Immature natural killer cell (primary cell): ENCODE measurements around the gene SIDT2. TPM values are rescaled to one million over a fixed set of nuclear protein-coding genes. Genes with fewer than 3 reads are reported as not detected.

Source experiments
- DNase-seq, 3 donors: peaks; one replicate each; pipeline ENCODE4 v3.0.0; 2022; ENCODE audit warnings: mixed read lengths in 1 of 3
- H3K27ac Mint-ChIP-seq, 6 donors: one replicate each; pipeline ENCODE4 v1.8.0; 2020; ENCODE audit warnings: mixed read lengths in 6 of 6, mild to moderate bottlenecking in 5 of 6, inconsistent platforms in 4 of 6, moderate library complexity in 3 of 6
- H3K27me3 Mint-ChIP-seq, 3 donors: one replicate each; pipeline ENCODE4 v1.8.0; 2020 to 2021; ENCODE audit warnings: low read depth in 3 of 3, mild to moderate bottlenecking in 3 of 3, mixed read lengths in 3 of 3, moderate library complexity in 3 of 3, inconsistent platforms in 1 of 3
- H3K36me3 Mint-ChIP-seq, 3 donors: one replicate each; pipeline ENCODE4 v1.8.0; 2020; ENCODE audit warnings: mixed read lengths in 3 of 3, inconsistent platforms in 2 of 3, mild to moderate bottlenecking in 2 of 3
- H3K4me1 Mint-ChIP-seq, 2 donors: one replicate each; pipeline ENCODE4 v1.8.0; 2020; ENCODE audit warnings: inconsistent platforms in 2 of 2, mild to moderate bottlenecking in 2 of 2, mixed read lengths in 2 of 2, moderate library complexity in 1 of 2
- H3K4me3 Mint-ChIP-seq, 5 donors: one replicate each; pipeline ENCODE4 v1.8.0; 2020; ENCODE audit warnings: mild to moderate bottlenecking in 5 of 5, mixed read lengths in 5 of 5, inconsistent platforms in 3 of 5, moderate library complexity in 3 of 5
- H3K9me3 Mint-ChIP-seq, 6 donors: one replicate each; pipeline ENCODE4 v1.8.0; 2020; ENCODE audit warnings: mild to moderate bottlenecking in 6 of 6, mixed read lengths in 6 of 6, inconsistent platforms in 4 of 6, moderate library complexity in 3 of 6
- polyA plus RNA-seq, 3 donors: library from polyadenylated mRNA; unstranded; fragments of 300-500 nt; fragmentation: Illumina TruSeq; gene quantifications; one replicate each; pipeline ENCODE4 v1.2.3, GENCODE V29; 2021

The SIDT2 gene
- polyA plus RNA-seq, 3 donors from 2014 or later, result 1.6 to 4.7 (median 1.7) TPM

- peaks cover 0 to 7% of the 10 kb centered on the region in 2 donors for H3K4me1 Mint-ChIP-seq
- no peaks in the 10 kb centered on the region for H3K9me3 Mint-ChIP-seq
- peaks cover 8 to 54% (median 18%) of the 10 kb centered on the region in 3 donors for H3K36me3 Mint-ChIP-seq
- no peak for DNase-seq
- H3K27ac Mint-ChIP-seq, result peak overlapping the region in 1 of 6 donors; percentile 46
- peaks cover 0 to 3% (median 0%) of the 10 kb centered on the region in 3 donors for H3K27me3 Mint-ChIP-seq
- H3K4me3 Mint-ChIP-seq, result no peak overlapping the region
Observed at GRCh38 chr11:117219995-117220394, 41.5 kb downstream of the SIDT2 start.

- H3K9me3 Mint-ChIP-seq, result no peaks in the 10 kb centered on the region
- H3K27ac Mint-ChIP-seq, result peak overlapping the region in 1 of 6 donors; percentile 5
- H3K36me3 Mint-ChIP-seq, result peaks cover 8 to 60% (median 18%) of the 10 kb centered on the region in 3 donors
- peaks cover 0 to 7% of the 10 kb centered on the region in 2 donors for H3K4me1 Mint-ChIP-seq
- no peak overlapping the region for H3K4me3 Mint-ChIP-seq
- DNase-seq, result no peak
- peaks cover 0 to 3% (median 0%) of the 10 kb centered on the region in 3 donors for H3K27me3 Mint-ChIP-seq
Observed at GRCh38 chr11:117220568-117220967, 42.0 kb downstream of the SIDT2 start.

- no peak for DNase-seq
- peaks cover 0 to 3% (median 0%) of the 10 kb centered on the region in 3 donors for H3K27me3 Mint-ChIP-seq
- no peaks in the 10 kb centered on the region for H3K9me3 Mint-ChIP-seq
- peaks cover 1 to 7% of the 10 kb centered on the region in 2 donors for H3K4me1 Mint-ChIP-seq
- H3K27ac Mint-ChIP-seq, result peak overlapping the region in 2 of 6 donors; percentile 29 to 59
- H3K36me3 Mint-ChIP-seq, result peaks cover 8 to 60% (median 18%) of the 10 kb centered on the region in 3 donors
- H3K4me3 Mint-ChIP-seq, result no peak overlapping the region
Observed at GRCh38 chr11:117220999-117221774, 42.6 kb downstream of the SIDT2 start.

- DNase-seq, result no peak
- Mint-ChIP-seq H3K27me3 (peaks cover 0 to 3% (median 0%) of the 10 kb centered on the region in 3 donors), H3K4me1 (peaks cover 9 to 13% of the 10 kb centered on the region in 2 donors), H3K27ac (peak overlapping the region in 2 of 6 donors; percentile 17 to 59), H3K4me3 (no peak overlapping the region), H3K36me3 (peaks cover 13 to 61% (median 23%) of the 10 kb centered on the region in 3 donors), H3K9me3 (no peaks in the 10 kb centered on the region)
Observed at GRCh38 chr11:117221775-117222517, 43.4 kb downstream of the SIDT2 start.

GRCh38 chr11:117222991-117223740, 44.6 kb downstream of the SIDT2 start:
- Mint-ChIP-seq H3K4me3 (no peak overlapping the region), H3K4me1 (peaks cover 16 to 17% of the 10 kb centered on the region in 2 donors), H3K9me3 (no peaks in the 10 kb centered on the region), H3K36me3 (peaks cover 15 to 58% (median 26%) of the 10 kb centered on the region in 3 donors), H3K27me3 (peaks cover 0 to 5% (median 0%) of the 10 kb centered on the region in 3 donors), H3K27ac (no peak overlapping the region)
- DNase-seq, result no peak

- no peaks in the 10 kb centered on the region for H3K9me3 Mint-ChIP-seq
- H3K27ac Mint-ChIP-seq, result peak overlapping the region in 2 of 6 donors; percentile 12 to 28
- H3K4me1 Mint-ChIP-seq, result peaks cover 23 to 24% of the 10 kb centered on the region in 2 donors
- H3K27me3 Mint-ChIP-seq, result peaks cover 0 to 5% (median 0%) of the 10 kb centered on the region in 3 donors
- no peak for DNase-seq
- H3K4me3 Mint-ChIP-seq, result no peak overlapping the region
- peaks cover 17 to 52% (median 27%) of the 10 kb centered on the region in 3 donors for H3K36me3 Mint-ChIP-seq
Observed at GRCh38 chr11:117223741-117224689, 45.5 kb downstream of the SIDT2 start.

GRCh38 chr11:117225553-117226170, 47.1 kb downstream of the SIDT2 start:
- H3K27ac Mint-ChIP-seq, result peak overlapping the region in 2 of 6 donors; percentile 48 to 84
- H3K9me3 Mint-ChIP-seq, result no peaks in the 10 kb centered on the region
- no peak for DNase-seq
- H3K36me3 Mint-ChIP-seq, result peaks cover 19 to 51% (median 23%) of the 10 kb centered on the region in 3 donors
- H3K4me1 Mint-ChIP-seq, result peaks cover 39 to 41% of the 10 kb centered on the region in 2 donors
- no peak overlapping the region for H3K4me3 Mint-ChIP-seq
- H3K27me3 Mint-ChIP-seq, result peaks cover 0 to 5% (median 5%) of the 10 kb centered on the region in 3 donors

GRCh38 chr11:117226388-117227385, 48.1 kb downstream of the SIDT2 start:
- peaks cover 19 to 47% (median 19%) of the 10 kb centered on the region in 3 donors for H3K36me3 Mint-ChIP-seq
- H3K4me3 Mint-ChIP-seq, result peak overlapping the region in 1 of 5 donors; percentile 21
- peak; percentile 63 to 70 (median 64) for DNase-seq
- peak overlapping the region; percentile 2 to 84 (median 82) for H3K27ac Mint-ChIP-seq
- H3K4me1 Mint-ChIP-seq, result peaks cover 47 to 50% of the 10 kb centered on the region in 2 donors
- no peaks in the 10 kb centered on the region for H3K9me3 Mint-ChIP-seq
- H3K27me3 Mint-ChIP-seq, result peaks cover 6 to 12% (median 9%) of the 10 kb centered on the region in 3 donors

GRCh38 chr11:117228091-117228490, 49.5 kb downstream of the SIDT2 start:
- Mint-ChIP-seq H3K36me3 (peaks cover 15 to 40% (median 16%) of the 10 kb centered on the region in 3 donors), H3K4me1 (peaks cover 49 to 52% of the 10 kb centered on the region in 2 donors)

GRCh38 chr11:117229411-117229810, 50.9 kb downstream of the SIDT2 start:
- H3K27me3 Mint-ChIP-seq, result peaks cover 16 to 25% (median 16%) of the 10 kb centered on the region in 3 donors
- H3K36me3 Mint-ChIP-seq, result peaks cover 15 to 35% (median 16%) of the 10 kb centered on the region in 3 donors
- peak overlapping the region; percentile 90 to 100 (median 96) for H3K27ac Mint-ChIP-seq
- no peak for DNase-seq
- peak overlapping the region; percentile 91 to 99 (median 95) for H3K4me3 Mint-ChIP-seq
- H3K9me3 Mint-ChIP-seq, result no peaks in the 10 kb centered on the region
- H3K4me1 Mint-ChIP-seq, result peaks cover 59 to 65% of the 10 kb centered on the region in 2 donors

More at GRCh38 chr11:117228091-117228490, 49.5 kb downstream of the SIDT2 start:
- no peak for DNase-seq
- peak overlapping the region in 5 of 6 donors; percentile 39 to 85 (median 72) for H3K27ac Mint-ChIP-seq
- H3K27me3 Mint-ChIP-seq, result peaks cover 11 to 20% (median 12%) of the 10 kb centered on the region in 3 donors
- H3K4me3 Mint-ChIP-seq, result peak overlapping the region in 4 of 5 donors; percentile 3 to 76 (median 16)
- no peaks in the 10 kb centered on the region for H3K9me3 Mint-ChIP-seq

- H3K9me3 Mint-ChIP-seq, result no peaks in the 10 kb centered on the region
- H3K36me3 Mint-ChIP-seq, result peaks cover 15 to 30% (median 16%) of the 10 kb centered on the region in 3 donors
- no peak for DNase-seq
- peaks cover 59 to 65% of the 10 kb centered on the region in 2 donors for H3K4me1 Mint-ChIP-seq
- peaks cover 16 to 25% (median 16%) of the 10 kb centered on the region in 3 donors for H3K27me3 Mint-ChIP-seq
- peak overlapping the region; percentile 91 to 99 (median 95) for H3K4me3 Mint-ChIP-seq
- peak overlapping the region; percentile 90 to 100 (median 96) for H3K27ac Mint-ChIP-seq
Observed at GRCh38 chr11:117229931-117230285, 51.4 kb downstream of the SIDT2 start.
